Measurements from ENCODE around the gene CTLA4. TPM values are rescaled to one million over a fixed set of nuclear protein-coding genes. Genes with fewer than 3 reads are reported as not detected.

The CTLA4 gene
- under 1 TPM; 0.22 to 0.43 (median 0.36) TPM for polyA plus RNA-seq

DNA sequence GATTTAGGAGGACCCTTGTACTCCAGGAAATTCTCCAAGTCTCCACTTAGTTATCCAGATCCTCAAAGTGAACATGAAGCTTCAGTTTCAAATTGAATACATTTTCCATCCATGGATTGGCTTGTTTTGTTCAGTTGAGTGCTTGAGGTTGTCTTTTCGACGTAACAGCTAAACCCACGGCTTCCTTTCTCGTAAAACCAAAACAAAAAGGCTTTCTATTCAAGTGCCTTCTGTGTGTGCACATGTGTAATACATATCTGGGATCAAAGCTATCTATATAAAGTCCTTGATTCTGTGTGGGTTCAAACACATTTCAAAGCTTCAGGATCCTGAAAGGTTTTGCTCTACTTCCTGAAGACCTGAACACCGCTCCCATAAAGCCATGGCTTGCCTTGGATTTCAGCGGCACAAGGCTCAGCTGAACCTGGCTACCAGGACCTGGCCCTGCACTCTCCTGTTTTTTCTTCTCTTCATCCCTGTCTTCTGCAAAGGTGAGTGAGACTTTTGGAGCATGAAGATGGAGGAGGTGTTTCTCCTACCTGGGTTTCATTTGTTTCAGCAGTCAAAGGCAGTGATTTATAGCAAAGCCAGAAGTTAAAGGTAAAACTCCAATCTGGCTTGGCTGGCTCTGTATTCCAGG is at the start of gene CTLA4:
Gene CTLA4 (plus strand): TSS at position 211 of the 640 bp plus-strand sequence. CDS start 172 bp downstream, at position 383.
- no peak within 1 kb of the TSS for H3K27ac ChIP-seq (ENCODE audit: low read depth, low read length)

DNA sequence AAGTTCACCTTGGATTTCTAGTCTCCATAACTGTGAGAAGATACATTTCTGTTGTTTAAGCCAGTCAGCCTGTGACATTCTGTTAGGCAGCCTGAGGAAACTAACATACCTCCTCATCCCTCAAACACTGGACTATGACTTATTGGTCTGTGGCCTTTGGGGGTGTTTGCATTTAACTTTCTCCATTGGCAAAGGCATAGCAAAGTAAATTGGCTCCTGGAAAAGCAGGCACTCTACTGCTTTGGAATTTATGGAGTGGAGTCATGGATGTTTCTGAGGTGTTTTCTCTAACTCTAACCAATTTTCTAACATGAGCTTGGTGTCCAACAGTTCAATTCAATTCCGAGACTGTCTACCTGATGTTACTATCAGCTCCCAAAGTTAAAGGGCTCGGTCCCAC is 48.9 kb upstream of the CTLA4 start:
- H3K27ac ChIP-seq (ENCODE audit: low read depth, low read length) = no peak overlapping the region
- 84 to 98% (median 94%) methylated on average over 2 of the region's 2 CpGs for WGBS, 3 donors

More for the DNA sequence above, at the start of gene CTLA4:
- 71 to 79% (median 78%) methylated on average over 6 of the region's 6 CpGs for WGBS, 3 donors

DNA sequence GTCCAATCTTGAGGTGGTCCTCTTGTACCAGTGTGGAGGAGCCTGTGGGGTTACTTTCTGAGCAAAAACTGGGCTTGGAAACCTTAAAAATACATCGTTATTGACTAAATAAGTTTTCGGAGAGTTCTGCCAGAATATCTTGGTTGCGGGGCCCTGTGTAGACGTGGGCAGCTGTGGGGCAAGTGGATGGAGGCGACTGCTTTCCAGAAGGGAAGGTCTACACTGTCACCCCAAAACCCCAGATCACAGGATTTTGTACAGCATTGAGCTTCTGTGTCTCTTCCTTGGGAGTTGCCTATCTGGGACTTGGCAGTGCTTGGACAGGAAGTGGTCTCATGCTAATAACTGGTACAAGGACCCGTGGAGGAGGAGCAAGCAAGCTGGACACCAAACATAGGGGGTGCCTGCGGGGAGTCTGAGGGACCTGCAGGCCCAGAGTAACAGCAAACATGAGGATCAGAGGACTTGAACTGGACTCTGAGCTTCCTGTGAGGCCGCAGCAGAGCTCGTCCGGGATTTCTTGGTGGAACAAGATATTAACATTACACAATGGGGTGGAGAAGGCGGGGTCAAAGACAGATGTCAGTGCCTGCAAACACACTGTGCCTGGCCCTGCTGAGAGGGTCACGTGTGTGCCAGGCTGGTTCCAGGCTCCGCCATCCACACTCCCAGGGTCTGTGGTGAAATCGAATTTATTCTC is 48.0 kb upstream of the CTLA4 start:
- 74 to 79% (median 78%) methylated on average over 14 of the region's 14 CpGs for WGBS, 3 donors

DNA sequence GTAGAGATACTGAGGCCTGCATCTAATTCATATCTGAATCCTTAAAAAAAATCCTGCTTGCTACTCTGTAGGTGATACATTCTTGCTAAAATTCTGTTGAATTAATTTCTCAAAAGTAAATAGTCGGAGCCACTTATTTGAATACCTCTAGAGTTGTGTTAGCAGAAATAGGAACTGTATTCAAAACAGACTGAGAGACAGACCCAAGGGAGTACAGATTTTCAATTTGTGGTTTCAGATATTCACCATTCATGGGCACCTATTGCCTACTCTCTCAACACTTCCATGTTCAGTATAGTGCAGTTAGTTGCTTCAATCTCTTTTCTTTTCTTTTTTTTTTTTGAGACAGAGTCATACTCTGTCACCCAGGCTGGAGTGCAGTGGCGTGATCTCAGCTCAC is 46.6 kb upstream of the CTLA4 start:
- 93 to 100% (median 97%) methylated on average over 2 of the region's 2 CpGs for WGBS, 3 donors

More for the DNA sequence above, 48.0 kb upstream of the CTLA4 start:
- no peak overlapping the region for H3K27ac ChIP-seq (ENCODE audit: low read depth, low read length)

DNA sequence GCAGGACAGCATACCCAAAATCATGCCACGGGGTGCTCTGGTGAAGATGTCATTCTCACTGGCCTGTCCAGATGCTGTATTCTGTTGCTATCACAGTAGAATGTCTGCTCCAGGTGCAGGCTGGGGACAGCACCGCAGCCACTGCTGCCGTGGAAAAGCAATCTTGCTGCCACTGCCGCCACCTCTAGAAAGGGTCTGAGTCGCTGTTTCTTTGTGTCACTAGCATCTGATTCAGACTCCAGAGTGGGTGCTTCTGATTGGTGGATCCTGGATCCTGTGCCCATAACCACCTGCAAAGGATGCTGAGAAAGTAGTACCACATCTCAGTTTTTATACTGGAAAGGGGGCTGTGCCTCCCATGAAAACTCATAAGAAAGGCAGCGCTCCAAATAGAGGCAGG is 45.3 kb upstream of the CTLA4 start:
- H3K27ac ChIP-seq (ENCODE audit: low read depth, low read length) = no peak overlapping the region
- WGBS, 3 donors = 85 to 95% (median 94%) methylated on average over 6 of the region's 6 CpGs

More for the DNA sequence above, 46.6 kb upstream of the CTLA4 start:
- no peak overlapping the region for H3K27ac ChIP-seq (ENCODE audit: low read depth, low read length)

DNA sequence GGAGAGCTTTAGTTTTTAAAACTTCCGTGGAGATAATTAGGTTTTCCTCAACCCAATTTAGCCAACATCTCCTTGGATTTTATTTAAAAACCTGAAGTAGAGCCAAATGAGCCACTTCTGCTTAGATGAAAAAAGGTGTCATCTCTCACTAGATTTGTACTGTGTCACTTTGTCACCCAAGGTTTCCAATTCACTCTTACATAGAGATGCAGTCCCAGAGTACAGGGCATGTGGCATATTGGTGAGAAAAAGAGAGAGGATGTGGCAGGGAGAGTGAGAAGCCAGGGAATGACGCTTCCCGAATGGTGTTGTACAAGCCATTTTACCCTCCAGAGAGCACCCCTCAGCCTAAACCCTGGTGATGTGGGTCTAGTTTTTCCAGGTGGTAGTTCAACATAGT is 44.4 kb upstream of the CTLA4 start:
- no peak overlapping the region for H3K27ac ChIP-seq (ENCODE audit: low read depth, low read length)
- 90 to 96% (median 91%) methylated on average over 3 of the region's 3 CpGs for WGBS, 3 donors

DNA sequence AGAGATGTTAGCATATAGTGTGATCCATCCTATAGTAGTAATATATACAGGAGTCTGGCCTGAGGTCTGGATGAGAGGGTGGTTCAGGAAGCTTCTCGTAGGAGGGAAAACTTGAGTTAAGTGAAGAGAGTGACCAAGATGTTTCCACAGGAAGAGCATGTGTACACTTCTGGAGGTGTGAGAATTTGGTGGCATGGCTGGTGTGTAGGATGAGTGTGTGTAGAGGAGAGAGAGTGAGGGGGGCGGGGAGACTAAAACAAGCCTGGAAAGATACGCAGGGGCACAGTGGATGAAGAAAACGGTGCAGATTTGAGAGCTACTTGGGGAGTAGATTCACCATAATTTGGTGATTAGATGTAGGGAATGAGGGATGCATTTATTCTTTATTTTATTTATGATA is 43.5 kb upstream of the CTLA4 start:
- WGBS, 3 donors = 82 to 90% (median 89%) methylated on average over 4 of the region's 4 CpGs

DNA sequence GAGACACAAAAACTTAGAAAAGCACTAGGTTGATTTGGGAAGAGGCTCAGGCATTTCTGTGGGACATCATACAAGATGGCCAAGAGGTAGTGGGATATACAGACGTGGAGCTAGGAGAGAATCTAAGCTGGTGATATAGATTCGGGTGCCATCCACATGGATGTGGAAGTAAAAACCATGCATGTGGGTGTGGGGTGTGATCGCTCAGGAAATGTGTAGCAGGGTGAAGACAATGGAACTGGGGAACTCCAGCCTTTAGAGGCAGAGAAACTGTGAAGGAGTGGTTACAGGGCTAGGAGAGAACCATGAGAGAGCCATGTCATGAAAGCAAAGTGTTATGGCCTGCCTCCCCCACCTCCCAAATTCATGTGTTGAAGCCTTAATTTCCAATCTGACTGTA is 43.0 kb upstream of the CTLA4 start:
- 82 to 89% (median 83%) methylated on average over 3 of the region's 3 CpGs for WGBS, 3 donors
- H3K27ac ChIP-seq (ENCODE audit: low read depth, low read length) = no peak overlapping the region

More for the DNA sequence above, 43.5 kb upstream of the CTLA4 start:
- no peak overlapping the region for H3K27ac ChIP-seq (ENCODE audit: low read depth, low read length)

DNA sequence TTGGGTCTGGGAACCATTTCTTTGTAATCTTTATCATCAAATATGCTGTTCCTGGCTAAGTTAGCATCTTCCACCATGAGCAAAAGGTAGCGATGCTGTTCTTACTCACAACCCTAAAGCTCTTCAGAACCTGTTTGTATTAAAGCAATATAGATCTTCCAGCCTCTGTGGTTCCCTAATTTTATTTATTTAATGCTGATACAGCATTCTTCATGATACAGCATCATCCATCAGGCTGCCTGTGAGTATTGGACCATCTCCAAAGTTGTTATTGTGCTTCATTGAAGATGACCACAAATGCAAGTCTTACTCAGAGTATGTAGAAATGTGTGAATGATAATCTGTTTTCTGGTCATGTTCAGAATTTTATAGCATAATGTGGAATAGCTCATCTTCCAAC is 40.9 kb upstream of the CTLA4 start:
- WGBS, 3 donors = 100% methylated on average over 1 of the region's 1 CpG

DNA sequence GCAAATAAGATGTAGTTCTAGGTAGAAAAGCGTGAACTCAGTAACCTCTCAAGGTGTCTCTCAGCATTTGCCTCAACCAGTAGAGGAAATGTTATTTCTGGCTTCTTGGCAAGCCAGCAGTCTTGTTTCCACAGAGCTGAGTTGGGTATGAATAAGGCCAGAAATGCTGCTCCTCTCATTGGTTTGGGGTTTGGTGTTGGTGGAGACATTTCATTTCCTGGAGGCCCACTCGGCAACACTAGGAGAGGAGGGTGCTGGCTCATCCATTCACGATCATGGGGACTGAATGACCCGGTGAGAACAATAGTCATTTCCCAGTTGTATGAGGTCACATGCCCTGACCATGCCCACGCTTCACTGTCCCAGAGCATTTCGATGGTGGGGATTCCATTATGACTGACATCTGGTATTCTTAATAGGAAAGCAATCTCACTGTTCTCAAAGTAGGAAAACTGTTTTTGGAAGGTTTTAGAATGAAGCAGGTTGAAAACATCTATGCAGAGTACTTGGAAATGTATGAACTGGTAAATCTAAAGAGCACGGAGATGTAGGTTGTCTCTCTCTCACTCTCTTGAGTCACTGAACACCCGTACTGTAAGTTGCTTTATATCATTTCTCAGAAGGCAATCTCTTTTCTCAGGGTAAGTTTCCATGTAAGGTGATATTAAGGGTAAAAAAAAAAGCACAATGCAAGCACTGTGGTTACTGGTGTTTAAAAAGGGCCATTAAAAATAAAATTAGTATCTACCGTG is 37.1 kb upstream of the CTLA4 start:
- H3K27ac ChIP-seq (ENCODE audit: low read depth, low read length) = no peak overlapping the region
- 78 to 85% (median 81%) methylated on average over 9 of the region's 9 CpGs for WGBS, 3 donors

More for the DNA sequence above, 40.9 kb upstream of the CTLA4 start:
- H3K27ac ChIP-seq (ENCODE audit: low read depth, low read length) = no peak overlapping the region

DNA sequence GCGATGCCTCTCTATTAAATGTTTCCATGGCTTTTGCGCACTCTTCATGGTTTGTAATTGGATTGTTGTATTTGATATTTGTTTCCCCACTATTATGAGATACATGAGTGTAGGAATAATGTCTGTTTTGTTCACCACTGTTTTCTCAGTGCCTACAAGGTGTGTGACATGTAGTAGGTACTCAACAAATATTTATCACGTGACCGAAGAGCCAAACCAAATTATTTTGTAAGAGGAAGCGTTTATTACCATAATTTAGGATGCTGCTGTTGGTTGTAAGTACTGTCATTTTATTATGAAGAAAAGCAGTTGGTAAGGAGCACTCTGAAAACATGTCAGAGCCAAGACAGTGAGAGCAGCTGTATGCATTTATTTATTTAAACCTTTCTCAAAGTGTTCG is 32.2 kb upstream of the CTLA4 start:
- no peak overlapping the region for H3K27ac ChIP-seq (ENCODE audit: low read depth, low read length)

DNA sequence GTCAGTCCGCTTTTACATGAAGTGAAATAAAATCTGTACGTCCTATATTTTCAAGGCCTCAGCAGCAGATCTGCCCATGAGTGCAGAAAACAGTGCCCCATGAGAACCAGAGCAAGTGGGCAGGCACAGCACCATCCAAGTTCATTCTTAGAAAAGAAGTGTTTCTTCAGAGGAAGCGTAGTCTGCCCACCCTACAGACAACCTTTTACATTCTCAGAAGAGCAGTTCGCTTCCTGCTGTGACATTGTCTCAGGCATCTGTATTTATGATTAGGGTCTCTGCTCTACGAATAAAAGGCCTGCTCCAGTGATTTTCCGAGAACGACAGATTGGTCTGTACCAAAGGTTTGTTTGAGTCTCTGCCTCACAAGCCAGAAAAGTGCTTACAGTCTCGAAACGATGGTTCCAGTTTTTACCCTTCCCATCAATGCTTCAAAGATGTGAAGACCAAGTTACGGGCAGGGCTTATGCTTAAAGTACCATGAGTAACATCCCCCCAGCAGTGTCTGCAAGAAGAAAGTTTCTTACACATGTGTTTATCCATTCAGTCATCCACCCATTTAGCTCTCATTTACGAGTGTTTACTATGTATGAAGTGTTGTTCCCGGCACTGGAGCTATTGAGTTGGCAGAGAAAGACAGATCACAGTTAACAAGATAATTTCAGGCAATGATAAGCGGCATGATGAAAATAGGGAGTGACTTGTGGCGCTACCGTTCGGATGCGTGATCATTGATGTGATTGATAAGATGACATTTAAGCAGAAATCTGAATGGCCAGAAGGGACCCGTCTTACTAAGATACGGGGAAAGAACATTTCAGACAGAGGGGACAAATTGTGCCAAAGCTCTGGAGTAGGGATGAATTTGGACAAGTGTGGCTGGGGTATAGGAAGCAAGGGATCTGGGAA is 31.4 kb upstream of the CTLA4 start:
- no peak overlapping the region for H3K27ac ChIP-seq (ENCODE audit: low read depth, low read length)
- WGBS, 3 donors = 92 to 95% (median 93%) methylated on average over 19 of the region's 19 CpGs

More for the DNA sequence above, 32.2 kb upstream of the CTLA4 start:
- 88 to 91% (median 91%) methylated on average over 6 of the region's 6 CpGs for WGBS, 3 donors

DNA sequence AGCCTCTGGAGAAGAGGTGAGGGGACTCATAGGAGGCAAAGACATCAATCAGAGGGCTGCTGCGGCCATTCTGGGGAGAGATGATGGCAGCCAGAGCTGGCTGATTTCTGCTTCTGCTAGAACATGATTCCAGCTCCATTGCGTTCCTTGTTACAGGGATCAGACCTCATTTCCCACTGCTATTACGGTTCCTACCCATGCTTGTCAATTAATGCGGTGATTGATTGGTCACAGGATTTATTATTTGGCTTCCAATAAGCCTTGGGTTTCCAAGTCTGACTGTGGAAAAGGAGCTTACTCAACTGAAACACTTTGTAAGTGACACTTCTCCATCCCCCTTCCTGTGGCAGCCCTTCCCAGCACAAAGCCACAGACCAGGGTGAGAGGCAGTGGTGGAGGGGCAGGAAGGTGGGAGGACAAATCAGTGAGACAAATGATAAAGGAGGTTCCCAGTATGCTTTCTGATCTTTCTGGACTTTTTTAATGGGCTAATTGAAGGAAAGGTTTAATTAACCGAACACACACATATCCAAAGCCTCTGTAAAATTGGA is 26.8 kb upstream of the CTLA4 start:
- H3K27ac ChIP-seq (ENCODE audit: low read depth, low read length) = no peak overlapping the region
- 81 to 88% (median 84%) methylated on average over 5 of the region's 5 CpGs for WGBS, 3 donors

DNA sequence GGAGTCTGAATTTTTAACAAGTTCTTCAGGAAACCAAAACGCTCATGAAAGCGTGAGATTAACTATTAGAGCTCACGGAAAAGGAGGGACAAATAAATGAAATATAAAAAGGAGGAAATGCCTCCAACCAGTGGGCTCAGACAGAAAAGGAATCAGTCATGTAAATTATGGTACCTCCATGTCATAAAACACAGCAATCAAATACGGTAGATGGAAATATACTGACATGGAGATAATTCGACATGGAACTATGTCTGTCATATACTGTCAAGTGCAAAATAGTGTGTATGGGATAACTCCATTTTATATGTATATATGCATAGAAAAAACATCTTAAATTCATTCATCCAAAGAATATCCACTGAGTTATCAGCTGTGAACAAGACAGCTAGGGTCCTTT is 25.9 kb upstream of the CTLA4 start:
- no peak overlapping the region for H3K27ac ChIP-seq (ENCODE audit: low read depth, low read length)
- WGBS, 3 donors = 93 to 95% (median 95%) methylated on average over 5 of the region's 5 CpGs

DNA sequence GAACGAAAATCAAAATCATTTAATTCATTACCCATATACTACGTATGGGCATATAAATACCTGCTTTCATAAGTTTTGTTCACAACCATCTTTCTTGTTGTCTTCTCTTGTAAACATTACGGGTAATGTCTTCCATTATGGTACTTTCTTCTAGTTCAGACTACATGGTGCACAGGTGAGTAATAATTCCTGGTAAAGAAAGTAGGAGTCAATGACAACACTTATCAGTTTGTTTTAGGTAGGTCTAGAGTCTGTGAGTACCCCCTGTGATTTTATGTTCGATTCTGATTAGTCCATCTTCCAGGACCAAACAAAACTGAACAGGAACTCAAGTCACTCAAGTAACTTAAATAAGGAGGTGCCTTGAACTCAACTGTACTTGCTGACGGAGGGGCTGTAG is 25.2 kb upstream of the CTLA4 start:
- H3K27ac ChIP-seq (ENCODE audit: low read depth, low read length) = no peak overlapping the region
- 61 to 82% (median 80%) methylated on average over 5 of the region's 5 CpGs for WGBS, 3 donors

DNA sequence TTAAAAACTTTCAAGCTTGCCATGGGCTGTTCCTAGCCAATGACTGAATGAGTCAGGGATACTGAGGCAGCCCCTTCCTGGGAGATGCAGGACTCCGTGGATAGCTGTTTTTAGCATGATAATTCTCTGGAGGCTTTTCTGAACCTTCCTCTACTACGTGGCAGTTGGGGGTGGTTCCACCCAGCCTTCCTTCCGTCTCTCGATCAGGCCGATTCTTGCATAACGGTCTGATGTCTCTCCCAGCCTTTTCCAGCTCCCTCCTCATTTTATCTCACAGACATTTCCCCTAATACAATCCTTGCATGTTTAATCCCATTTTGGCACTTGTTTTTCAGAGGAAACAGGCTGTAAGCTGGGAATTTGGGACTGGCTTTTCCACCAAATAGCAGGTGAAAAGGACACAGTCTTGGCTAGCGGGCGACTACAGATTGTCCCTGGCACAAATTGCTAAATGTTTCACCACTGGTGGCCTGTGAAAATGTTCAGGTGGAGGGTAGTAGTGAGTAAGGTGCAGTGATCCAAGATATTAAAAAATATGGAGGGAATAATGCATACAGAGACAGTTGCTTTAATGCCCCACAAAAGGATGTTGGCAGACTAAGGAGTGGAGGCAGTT is 21.0 kb upstream of the CTLA4 start:
- 54 to 78% (median 74%) methylated on average over 8 of the region's 8 CpGs for WGBS, 3 donors
- no peak overlapping the region for H3K27ac ChIP-seq (ENCODE audit: low read depth, low read length)

DNA sequence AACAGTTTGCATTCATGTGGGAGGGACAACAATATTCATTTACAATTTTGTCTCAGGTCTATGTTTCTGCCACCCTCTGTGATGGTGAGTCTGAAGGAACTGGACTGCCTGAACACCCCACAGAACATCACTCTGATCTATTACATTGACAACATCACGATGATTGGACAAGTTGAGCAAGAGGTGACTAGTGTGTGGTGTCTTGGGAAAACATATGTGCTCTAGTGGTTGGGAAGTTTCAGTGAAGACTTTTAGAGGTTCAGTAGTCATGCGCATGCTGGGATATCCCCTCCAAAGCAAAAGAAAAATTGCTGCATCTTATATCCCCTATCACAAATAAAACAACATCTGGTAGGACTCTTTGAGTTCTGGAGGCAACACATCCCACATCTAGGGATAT is 18.6 kb upstream of the CTLA4 start:
- H3K27ac ChIP-seq (ENCODE audit: low read depth, low read length) = no peak overlapping the region
- WGBS, 3 donors = 52 to 84% (median 84%) methylated on average over 2 of the region's 2 CpGs

DNA sequence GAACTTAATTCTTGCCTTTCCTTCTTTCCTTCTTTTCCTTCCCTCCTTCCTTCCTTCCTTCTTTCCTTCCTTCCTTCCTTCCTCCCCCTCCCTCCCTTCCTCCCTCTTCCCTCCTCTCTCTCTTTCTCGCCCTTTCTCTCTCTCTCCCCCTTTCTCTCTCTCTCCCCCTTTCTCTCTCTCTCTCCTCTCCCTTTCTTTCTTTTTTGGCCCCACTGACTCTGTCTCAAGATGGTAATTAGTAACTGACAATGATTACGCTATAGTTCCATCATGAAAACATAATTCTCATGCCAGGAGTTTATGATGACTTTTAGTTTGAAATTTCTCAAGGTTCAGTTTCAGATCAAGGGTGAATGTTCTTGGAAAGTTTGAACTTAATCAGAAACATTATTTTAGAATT is 14.8 kb upstream of the CTLA4 start:
- H3K27ac ChIP-seq (ENCODE audit: low read depth, low read length) = no peak overlapping the region
- WGBS, 3 donors = 72 to 80% (median 72%) methylated on average over 2 of the region's 2 CpGs
